K562 (cell line): ENCODE data around the gene ITGAL. TPM values are rescaled to one million over a fixed set of nuclear protein-coding genes. Genes with fewer than 3 reads are reported as not detected.

ENCODE experiments used
- BRD4 ChIP-seq: fragments of 200-600 bp; sonication (generic); IDR thresholded peaks from 2 replicates; pipeline ENCODE4 v1.6.1; 2017; ENCODE audit warnings: inconsistent platforms
- C11orf30 ChIP-seq: fragments of 450-650 bp; IDR thresholded peaks from 2 replicates; pipeline ENCODE4 v1.6.1; 2016; ENCODE audit warnings: low read depth, mild to moderate bottlenecking
- CCAR2 ChIP-seq: fragments of 200-400 bp; formaldehyde crosslinking; IDR thresholded peaks from 2 replicates; pipeline ENCODE4 v1.6.1; 2017; ENCODE audit warnings: mild to moderate bottlenecking, low read depth, low read length
- CXXC5 ChIP-seq: fragments of 250-450 bp; sonication (Bioruptor Pico); IDR thresholded peaks from 2 replicates; pipeline ENCODE4 v1.8.0; 2022; ENCODE audit warnings: inconsistent platforms, mild to moderate bottlenecking, moderate library complexity
- EGR1 ChIP-seq: fragments of 450-650 bp; conservative IDR thresholded peaks from 2 replicates; pipeline ENCODE4 v1.6.1; 2017; ENCODE audit warnings: mild to moderate bottlenecking
- EWSR1 ChIP-seq: fragments of 450-650 bp; IDR thresholded peaks from 2 replicates; pipeline ENCODE4 v1.6.1; 2018; ENCODE audit warnings: borderline replicate concordance, mild to moderate bottlenecking, low read depth, moderate library complexity; ENCODE audit not compliant: partially characterized antibody
- GATA2 ChIP-seq: sonication (generic); formaldehyde crosslinking; IDR thresholded peaks from 2 replicates; pipeline ENCODE4 v1.4.0; 2020; ENCODE audit warnings: mild to moderate bottlenecking, missing genetic modification reagents
- GTF2F1 ChIP-seq: IDR thresholded peaks from 2 replicates; pipeline ENCODE4 v1.6.1; 2011; ENCODE audit warnings: low read depth, low read length, improper control_type of control experiment
- HDAC1 ChIP-seq, 2 experiments: fragments of 450-650 bp; IDR thresholded peaks; 2 replicates each; pipeline ENCODE4 v1.6.1; 2016 to 2017; ENCODE audit warnings: inconsistent platforms in 1 of 2, mild to moderate bottlenecking in 1 of 2, moderate library complexity in 1 of 2
- HNRNPK ChIP-seq: fragments of 200-400 bp; formaldehyde crosslinking; IDR thresholded peaks from one replicate; pipeline ENCODE4 v1.6.1; 2018; ENCODE audit warnings: mild to moderate bottlenecking, low read depth, low read length; ENCODE audit not compliant: poor library complexity, severe bottlenecking
- HNRNPL ChIP-seq: fragments of 200-400 bp; formaldehyde crosslinking; IDR thresholded peaks from 2 replicates; pipeline ENCODE4 v1.6.1; 2017; ENCODE audit warnings: low read depth, mild to moderate bottlenecking, low read length
- HSF4 ChIP-seq: fragments of 250-450 bp; sonication (Bioruptor Pico); IDR thresholded peaks from 2 replicates; pipeline ENCODE4 v2.1.2; 2022; ENCODE audit warnings: mild to moderate bottlenecking, moderate library complexity, borderline replicate concordance
- JUNB ChIP-seq: fragments of 450-650 bp; formaldehyde crosslinking; conservative IDR thresholded peaks from 2 replicates; pipeline ENCODE4 v1.4.0; 2020; ENCODE audit warnings: mild to moderate bottlenecking
- KDM5B ChIP-seq: fragments of 200-600 bp; sonication (generic); IDR thresholded peaks from 2 replicates; pipeline ENCODE4 v1.6.1; 2012; ENCODE audit warnings: low read depth, mild to moderate bottlenecking, moderate library complexity, low read length, control low read depth, inconsistent platforms; ENCODE audit not compliant: insufficient replicate concordance
- MCM5 ChIP-seq: fragments of 450-650 bp; IDR thresholded peaks from 2 replicates; pipeline ENCODE4 v1.6.1; 2016; ENCODE audit warnings: low read depth
- MTA3 ChIP-seq: fragments of 450-650 bp; formaldehyde crosslinking; IDR thresholded peaks from 2 replicates; pipeline ENCODE4 v1.6.1; 2017; ENCODE audit warnings: mild to moderate bottlenecking, borderline replicate concordance
- NFIX ChIP-seq: fragments of 250-450 bp; sonication (Bioruptor Pico); IDR thresholded peaks from 2 replicates; pipeline ENCODE4 v1.4.0; 2020; ENCODE audit warnings: low read depth, mild to moderate bottlenecking, moderate library complexity
- PHF8 ChIP-seq: fragments of 200-600 bp; sonication (generic); IDR thresholded peaks from 2 replicates; pipeline ENCODE4 v1.6.1; 2012; ENCODE audit warnings: mixed run types, mild to moderate bottlenecking, inconsistent platforms, low read length, moderate library complexity, borderline replicate concordance
- STAT5A ChIP-seq: IDR thresholded peaks from 2 replicates; pipeline ENCODE4 v1.6.1; 2012; ENCODE audit warnings: low read length, inconsistent platforms, borderline replicate concordance
- STAT5B ChIP-seq: fragments of 250-450 bp; sonication (Bioruptor Pico); IDR thresholded peaks from 2 replicates; pipeline ENCODE4 v1.8.0; 2021; ENCODE audit warnings: mild to moderate bottlenecking, inconsistent platforms
- TEAD2 ChIP-seq: fragments of 450-650 bp; IDR thresholded peaks from 2 replicates; pipeline ENCODE4 v1.6.1; 2016; ENCODE audit warnings: missing genetic modification characterization, control low read depth, missing compliant biosample characterization
- ZNF384 ChIP-seq: IDR thresholded peaks from 2 replicates; pipeline ENCODE4 v1.6.1; 2012; ENCODE audit warnings: low read depth, low read length, improper control_type of control experiment
- ZNF75A ChIP-seq: fragments of 450-650 bp; formaldehyde crosslinking; IDR thresholded peaks from 2 replicates; pipeline ENCODE4 v1.4.0; 2020; ENCODE audit warnings: mild to moderate bottlenecking
- ZNF830 ChIP-seq: fragments of 250-450 bp; sonication (Bioruptor Pico); IDR thresholded peaks from 2 replicates; pipeline ENCODE4 v1.5.0; 2021; ENCODE audit warnings: mild to moderate bottlenecking
- polyA plus RNA-seq, 8 experiments: library from polyadenylated mRNA; depleted of rRNA in 4 of 8; stranded (reverse) in 5 of 8; unstranded in 3 of 8; fragments of >200 nt; fragmentation: Nextera tagmentation in 2 of 8; fragmentation: Illumina TruSeq in 1 of 8; extraction: Ambion mirVana in 2 of 8; extraction: Trizol in 1 of 8; gene quantifications; 2 replicates each; pipeline versions ENCODE4 v1.2.1 to v1.2.3, GENCODE V29; 2011 to 2014; ENCODE audit warnings: inconsistent platforms in 1 of 8, missing spikeins in 1 of 8
- total RNA-seq, 7 experiments: library from RNA; depleted of rRNA in 6 of 7; stranded (reverse); fragments of >200 nt in 6 of 7; fragmentation: Illumina TruSeq in 2 of 7; extraction: Trizol in 2 of 7; gene quantifications; 2 replicates each; pipeline versions ENCODE4 v1.2.1 to v1.2.3, GENCODE V29; 2011 to 2021; ENCODE audit warnings: low replicate concordance in 1 of 7
- TF ChIP-seq, protein P1 (sequence below): fragments of 250-450 bp; sonication (Bioruptor Pico); IDR thresholded peaks from 2 replicates; pipeline ENCODE4 v1.8.0; 2022; ENCODE audit warnings: moderate library complexity, mild to moderate bottlenecking, inconsistent platforms
- TF ChIP-seq, protein P2 (sequence below): sonication (generic); formaldehyde crosslinking; IDR thresholded peaks from 2 replicates; pipeline ENCODE4 v1.8.0; 2022; ENCODE audit warnings: mild to moderate bottlenecking, low read depth, missing genetic modification reagents
- TF ChIP-seq, protein P3 (sequence below), 3 experiments: fragments of 200-800 bp in 1 of 3; sonication (Bioruptor generic) in 1 of 3; sonication (generic) in 1 of 3; formaldehyde crosslinking in 1 of 3; IDR thresholded peaks; 2 replicates each; pipeline versions ENCODE4 v1.6.1 to v1.8.0; 2016 to 2022; ENCODE audit warnings: mild to moderate bottlenecking in 2 of 3, missing compliant biosample characterization in 2 of 3, missing genetic modification characterization in 2 of 3, missing genetic modification reagents in 1 of 3

Gene ITGAL
- total and polyA plus RNA-seq, 9 of the 15 experiments (the other 6 are each of a cell fraction or from before 2014, with no cell fraction given), result 0.01 to 0.53 TPM; not detected in 7

DNA sequence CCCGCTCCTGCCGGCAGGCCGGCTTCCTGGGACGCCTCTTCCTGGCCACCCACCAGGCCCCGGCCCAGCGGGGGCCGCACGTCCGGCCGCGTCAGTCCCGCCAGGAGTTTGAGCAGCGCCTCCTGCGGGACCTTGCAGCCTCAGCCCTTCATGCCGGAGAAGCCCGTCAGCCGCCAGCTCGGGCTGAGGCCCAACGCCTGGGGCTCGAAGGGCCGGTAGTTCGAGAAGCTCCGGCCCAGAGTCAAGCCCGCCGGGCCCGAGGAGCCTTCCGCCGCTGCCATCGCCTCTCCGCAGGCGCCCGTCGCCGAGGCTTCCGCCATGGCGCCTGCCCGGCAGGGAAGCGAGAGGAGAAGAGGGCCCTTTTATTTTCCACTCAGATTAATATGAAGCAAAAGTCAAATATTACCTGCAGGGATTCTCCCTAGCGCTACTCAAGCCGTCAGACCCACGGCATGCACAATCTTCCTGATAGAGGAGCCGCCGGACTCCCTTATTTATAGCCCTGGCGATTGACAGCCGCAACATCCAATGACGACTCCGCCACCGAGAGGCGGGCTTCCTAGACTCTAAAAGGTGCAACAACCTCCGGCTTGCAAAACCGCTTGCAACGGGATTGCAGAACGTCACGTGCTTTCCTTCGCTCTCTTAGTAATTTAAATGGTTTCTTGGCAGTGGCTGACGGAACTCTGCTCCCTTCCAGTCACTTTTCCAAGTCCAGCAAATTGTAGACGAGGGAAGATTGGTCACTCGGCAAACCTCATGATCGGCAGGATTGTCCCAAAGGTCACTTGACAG, 26.9 kb upstream of the ITGAL start, which contains the start of gene SEPHS2 (continued):
- TF ChIP-seq C11orf30, result no peak
- TF ChIP-seq STAT5B (CRISPR knock-in tag), result no peak
- no peak for TF ChIP-seq TEAD2 (tag)
- peak; percentile 90 for TF ChIP-seq EGR1
- 0 out of 2 replicates have a peak, but pooled peaks have one; percentile 74 for TF ChIP-seq ZNF830 (CRISPR knock-in tag)
- TF ChIP-seq HNRNPK, result no peak
- peak; percentile 77 for TF ChIP-seq CXXC5 (CRISPR knock-in tag)
- no peak for TF ChIP-seq GATA2 (CRISPR knock-in tag)
- TF ChIP-seq HNRNPL, result 0 out of 2 replicates have a peak, but pooled peaks have one; percentile 23
- no peak; the same call in 1 of the 2 replicates for TF ChIP-seq BRD4
- no peak for TF ChIP-seq MCM5
- TF ChIP-seq, protein P1, sequence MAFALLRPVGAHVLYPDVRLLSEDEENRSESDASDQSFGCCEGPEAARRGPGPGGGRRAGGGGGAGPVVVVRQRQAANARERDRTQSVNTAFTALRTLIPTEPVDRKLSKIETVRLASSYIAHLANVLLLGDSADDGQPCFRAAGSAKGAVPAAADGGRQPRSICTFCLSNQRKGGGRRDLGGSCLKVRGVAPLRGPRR (CRISPR knock-in tag), result 0 out of 2 replicates have a peak, but pooled peaks have one; percentile 7
- TF ChIP-seq, protein P2, sequence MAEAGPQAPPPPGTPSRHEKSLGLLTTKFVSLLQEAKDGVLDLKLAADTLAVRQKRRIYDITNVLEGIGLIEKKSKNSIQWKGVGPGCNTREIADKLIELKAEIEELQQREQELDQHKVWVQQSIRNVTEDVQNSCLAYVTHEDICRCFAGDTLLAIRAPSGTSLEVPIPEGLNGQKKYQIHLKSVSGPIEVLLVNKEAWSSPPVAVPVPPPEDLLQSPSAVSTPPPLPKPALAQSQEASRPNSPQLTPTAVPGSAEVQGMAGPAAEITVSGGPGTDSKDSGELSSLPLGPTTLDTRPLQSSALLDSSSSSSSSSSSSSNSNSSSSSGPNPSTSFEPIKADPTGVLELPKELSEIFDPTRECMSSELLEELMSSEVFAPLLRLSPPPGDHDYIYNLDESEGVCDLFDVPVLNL, result no peak
- no peak for TF ChIP-seq ZNF384
- TF ChIP-seq, protein P3, sequence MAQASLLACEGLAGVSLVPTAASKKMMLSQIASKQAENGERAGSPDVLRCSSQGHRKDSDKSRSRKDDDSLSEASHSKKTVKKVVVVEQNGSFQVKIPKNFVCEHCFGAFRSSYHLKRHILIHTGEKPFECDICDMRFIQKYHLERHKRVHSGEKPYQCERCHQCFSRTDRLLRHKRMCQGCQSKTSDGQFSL (CRISPR knock-in tag; IDR thresholded peaks at IDR 0.05), result no peak; the same call in 1 of the 2 replicates
- TF ChIP-seq, protein P3 (tag; IDR thresholded peaks at IDR 0.05), result no peak
- no peak; the same call in 1 of the 2 replicates for TF ChIP-seq JUNB (CRISPR knock-in tag)
- TF ChIP-seq GTF2F1, result peak; percentile 45; the same call in 1 of the 2 replicates
- TF ChIP-seq STAT5A, result no peak
- peak; percentile 100 for TF ChIP-seq MTA3
- TF ChIP-seq ZNF75A (CRISPR knock-in tag), result no peak
- TF ChIP-seq CCAR2, result no peak
- TF ChIP-seq HSF4 (CRISPR knock-in tag), result no peak
- peak; percentile 93 for TF ChIP-seq PHF8
- no peak for TF ChIP-seq NFIX (CRISPR knock-in tag)
- TF ChIP-seq EWSR1, result no peak
- TF ChIP-seq KDM5B, result peak; percentile 98
- peak in 1 of 2 experiments; percentile 43; a peak in 3 of 4 replicates for TF ChIP-seq HDAC1 (IDR thresholded peaks at IDR 0.05)
